ENCODE results near the gene HBEGF. TPM values are rescaled to one million over a fixed set of nuclear protein-coding genes. Genes with fewer than 3 reads are reported as not detected.

Gene HBEGF, protein sequence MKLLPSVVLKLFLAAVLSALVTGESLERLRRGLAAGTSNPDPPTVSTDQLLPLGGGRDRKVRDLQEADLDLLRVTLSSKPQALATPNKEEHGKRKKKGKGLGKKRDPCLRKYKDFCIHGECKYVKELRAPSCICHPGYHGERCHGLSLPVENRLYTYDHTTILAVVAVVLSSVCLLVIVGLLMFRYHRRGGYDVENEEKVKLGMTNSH
- 15.7 and 18.8 TPM in 2 replicates for polyA plus RNA-seq (2013)

DNA sequence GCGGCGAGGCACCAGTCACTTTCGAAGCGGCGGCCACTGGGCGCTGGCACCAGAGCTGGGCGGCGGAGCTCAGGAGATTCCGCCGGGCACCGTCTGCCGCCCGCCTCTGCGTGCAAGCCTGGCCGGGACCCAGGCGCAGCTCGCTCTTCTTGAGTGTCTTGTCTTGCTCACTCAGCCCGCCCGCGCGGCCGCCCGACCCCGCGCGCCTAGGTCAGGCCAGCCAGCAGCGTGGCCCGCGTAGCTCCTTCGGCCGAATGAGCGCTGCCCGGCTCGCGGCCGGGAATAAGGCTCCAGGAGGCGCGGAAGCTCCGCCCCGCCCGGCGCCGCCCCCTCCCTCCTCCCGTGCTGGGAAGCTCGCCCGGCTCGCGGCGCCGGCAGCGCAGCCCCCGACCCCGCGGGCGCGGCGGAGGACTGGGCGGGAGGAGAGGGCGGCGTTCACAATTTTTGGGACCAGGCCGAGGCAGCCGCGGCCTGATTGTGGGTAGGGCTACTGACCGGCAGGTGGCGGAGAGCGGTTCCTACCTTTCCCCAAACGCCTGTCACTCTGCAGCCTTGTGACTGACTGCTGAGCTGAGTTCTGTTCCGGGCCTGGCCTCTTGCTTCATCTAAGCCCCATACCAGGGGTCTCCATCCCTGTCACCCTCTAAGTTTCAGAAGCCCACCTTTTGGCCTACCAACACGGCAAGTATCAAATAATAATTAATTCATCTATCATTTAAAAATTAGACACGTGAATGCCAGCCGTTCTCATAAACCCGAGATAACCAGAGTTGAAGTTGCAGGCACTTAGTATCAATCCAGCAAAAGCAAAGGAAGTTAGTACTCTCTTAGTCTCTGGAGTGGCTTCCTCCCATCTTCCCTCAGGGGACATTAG, at the start of gene HBEGF:
Gene HBEGF (minus strand): TSS at position 256 of the 874 bp plus-strand sequence. CDS start 275 bp downstream, outside the sequence.
- Histone ChIP-seq H2AFZ (ENCODE audit: insufficient read depth, low read length, poor library complexity) (peak within 1 kb of the TSS; percentile 64), H3K9ac (ENCODE audit: low read length) (peak within 1 kb of the TSS; percentile 60), H3K4me2 (ENCODE audit: low read length) (peak within 1 kb of the TSS; percentile 91), H3K9me3 (ENCODE audit: insufficient read depth, low read depth, low read length) (no peaks in the 10 kb centered on the region), H3K18ac (ENCODE audit: low read length) (peak within 1 kb of the TSS; percentile 37), H2BK12ac (ENCODE audit: low read length) (peak within 1 kb of the TSS; percentile 27), H3K36me3 (ENCODE audit: control insufficient read depth in 1 of 2, insufficient read depth in 2 of 2, low read length in 2 of 2) (peaks cover 4 to 8% of the 10 kb centered on the region in 2 experiments), H4K8ac (ENCODE audit: low read depth, low read length) (peak within 1 kb of the TSS; percentile 62), H3K27me3 (ENCODE audit: insufficient read depth, low read length) (no peaks in the 10 kb centered on the region), H3K4me1 (ENCODE audit: control insufficient read depth in 1 of 2, insufficient read depth in 2 of 2, low read length in 2 of 2) (peaks cover 6 to 16% of the 10 kb centered on the region in 2 experiments), H3K23ac (ENCODE audit: low read length) (no peak within 1 kb of the TSS), H2AK5ac (ENCODE audit: low read length) (no peak within 1 kb of the TSS), H3K27ac (ENCODE audit: low read depth, low read length) (peak within 1 kb of the TSS; percentile 14), H3K4me3 (ENCODE audit: low read depth, low read length) (peak within 1 kb of the TSS; percentile 76), H2BK5ac (ENCODE audit: low read depth, low read length, poor library complexity) (no peak within 1 kb of the TSS), H3K79me1 (ENCODE audit: low read length) (peaks cover 5% of the 10 kb centered on the region), H3K4ac (ENCODE audit: low read depth, low read length) (peak within 1 kb of the TSS; percentile 10), H3K14ac (ENCODE audit: low read length) (peak within 1 kb of the TSS; percentile 65), H4K12ac (ENCODE audit: low read depth, low read length) (no peak within 1 kb of the TSS), H3K79me2 (ENCODE audit: control insufficient read depth, insufficient read depth, low read length, poor library complexity) (peaks cover 6% of the 10 kb centered on the region), H4K91ac (ENCODE audit: low read depth, low read length) (no peak within 1 kb of the TSS), H2BK120ac (ENCODE audit: insufficient read depth, low read length, poor library complexity) (no peak within 1 kb of the TSS)
- peak; percentile 76 to 87 for DNase-seq
- WGBS (ENCODE audit: extremely low coverage, insufficient coverage, insufficient read length), result no CpG with 5 or more reads among the region's 72 CpGs

DNA sequence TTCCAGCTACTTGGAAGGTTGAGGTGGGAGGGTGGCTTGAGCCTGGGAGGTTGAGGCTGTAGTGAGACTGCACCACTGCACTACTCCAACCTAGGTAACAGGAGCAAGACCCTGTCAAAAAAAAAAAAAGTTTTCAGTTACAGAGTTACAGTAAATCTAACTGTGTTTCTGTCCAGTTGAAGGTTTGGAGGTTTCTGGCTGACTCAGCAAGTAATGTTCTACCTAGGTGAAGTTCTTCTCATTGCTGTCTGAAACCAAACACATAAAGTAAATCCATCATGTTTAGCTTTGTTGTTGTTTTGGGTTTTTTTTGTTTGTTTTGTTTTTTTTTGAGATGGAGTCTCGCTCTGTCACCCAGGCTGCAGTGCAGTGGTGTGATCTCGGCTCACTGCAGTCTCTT, 47.3 kb upstream of the HBEGF start:
- Histone ChIP-seq H2AK5ac (ENCODE audit: low read length) (no peak overlapping the region), H3K18ac (ENCODE audit: low read length) (no peak overlapping the region), H3K9ac (ENCODE audit: low read length) (no peak overlapping the region), H2BK5ac (ENCODE audit: low read depth, low read length, poor library complexity) (no peak overlapping the region), H3K27ac (ENCODE audit: low read depth, low read length) (no peak overlapping the region), H3K79me1 (ENCODE audit: low read length) (no peaks in the 10 kb centered on the region), H2AFZ (ENCODE audit: insufficient read depth, low read length, poor library complexity) (no peak overlapping the region), H3K14ac (ENCODE audit: low read length) (no peak overlapping the region), H3K36me3 (ENCODE audit: control insufficient read depth in 1 of 2, insufficient read depth in 2 of 2, low read length in 2 of 2) (no peaks in the 10 kb centered on the region), H3K4me1 (ENCODE audit: control insufficient read depth in 1 of 2, insufficient read depth in 2 of 2, low read length in 2 of 2) (no peaks in the 10 kb centered on the region), H2BK12ac (ENCODE audit: low read length) (no peak overlapping the region), H3K4ac (ENCODE audit: low read depth, low read length) (no peak overlapping the region), H3K79me2 (ENCODE audit: control insufficient read depth, insufficient read depth, low read length, poor library complexity) (no peaks in the 10 kb centered on the region), H4K8ac (ENCODE audit: low read depth, low read length) (no peak overlapping the region), H3K27me3 (ENCODE audit: insufficient read depth, low read length) (no peaks in the 10 kb centered on the region), H4K91ac (ENCODE audit: low read depth, low read length) (no peak overlapping the region), H2BK120ac (ENCODE audit: insufficient read depth, low read length, poor library complexity) (no peak overlapping the region), H3K23ac (ENCODE audit: low read length) (no peak overlapping the region), H3K4me2 (ENCODE audit: low read length) (no peak overlapping the region), H3K9me3 (ENCODE audit: insufficient read depth, low read depth, low read length) (no peaks in the 10 kb centered on the region), H3K4me3 (ENCODE audit: low read depth, low read length) (no peak overlapping the region), H4K12ac (ENCODE audit: low read depth, low read length) (no peak overlapping the region)
- no CpG with 5 or more reads among the region's 2 CpGs for WGBS (ENCODE audit: extremely low coverage, insufficient coverage, insufficient read length)
- DNase-seq, result no peak

DNA sequence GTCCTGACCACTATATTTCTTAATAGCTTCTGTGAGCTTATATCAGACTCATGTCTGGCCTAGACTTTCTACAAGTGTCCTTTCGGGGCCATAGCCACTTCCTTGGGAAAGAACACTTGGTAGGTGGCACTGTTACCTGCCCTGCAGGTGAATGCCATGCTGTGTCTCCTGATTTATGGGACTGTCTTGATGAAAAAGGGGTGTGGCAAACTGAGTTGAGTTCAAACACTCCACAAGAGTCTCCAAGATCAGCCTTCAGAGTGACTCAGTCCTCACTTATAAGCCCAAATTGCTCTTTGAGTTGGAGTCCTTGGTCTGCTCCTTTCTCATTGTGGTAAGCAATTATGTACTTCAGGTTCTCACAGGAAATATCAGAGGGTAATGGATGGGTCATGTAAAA, 45.3 kb upstream of the HBEGF start:
- no peak overlapping the region for H3K23ac ChIP-seq (ENCODE audit: low read length)
- H3K9me3 ChIP-seq (ENCODE audit: insufficient read depth, low read depth, low read length), result no peaks in the 10 kb centered on the region
- H3K79me2 ChIP-seq (ENCODE audit: control insufficient read depth, insufficient read depth, low read length, poor library complexity), result no peaks in the 10 kb centered on the region
- no peaks in the 10 kb centered on the region for H3K79me1 ChIP-seq (ENCODE audit: low read length)
- no peak overlapping the region for H3K4me3 ChIP-seq (ENCODE audit: low read depth, low read length)
- no peak overlapping the region for H2BK12ac ChIP-seq (ENCODE audit: low read length)
- H3K9ac ChIP-seq (ENCODE audit: low read length), result no peak overlapping the region
- no peak overlapping the region for H3K4ac ChIP-seq (ENCODE audit: low read depth, low read length)
- H3K4me1 ChIP-seq (ENCODE audit: control insufficient read depth in 1 of 2, insufficient read depth in 2 of 2, low read length in 2 of 2), result no peaks in the 10 kb centered on the region
- WGBS (ENCODE audit: extremely low coverage, insufficient coverage, insufficient read length), result no CpG with 5 or more reads among the region's 1 CpG
- no peak overlapping the region for H3K14ac ChIP-seq (ENCODE audit: low read length)
- H2AFZ ChIP-seq (ENCODE audit: insufficient read depth, low read length, poor library complexity), result no peak overlapping the region
- no peaks in the 10 kb centered on the region for H3K27me3 ChIP-seq (ENCODE audit: insufficient read depth, low read length)
- no peak overlapping the region for H4K8ac ChIP-seq (ENCODE audit: low read depth, low read length)
- no peak overlapping the region for H2AK5ac ChIP-seq (ENCODE audit: low read length)
- H3K4me2 ChIP-seq (ENCODE audit: low read length), result no peak overlapping the region
- H4K91ac ChIP-seq (ENCODE audit: low read depth, low read length), result no peak overlapping the region
- no peak overlapping the region for H3K18ac ChIP-seq (ENCODE audit: low read length)
- no peaks in the 10 kb centered on the region for H3K36me3 ChIP-seq (ENCODE audit: control insufficient read depth in 1 of 2, insufficient read depth in 2 of 2, low read length in 2 of 2)
- no peak overlapping the region for H4K12ac ChIP-seq (ENCODE audit: low read depth, low read length)
- no peak for DNase-seq
- H2BK5ac ChIP-seq (ENCODE audit: low read depth, low read length, poor library complexity), result no peak overlapping the region
- no peak overlapping the region for H3K27ac ChIP-seq (ENCODE audit: low read depth, low read length)
- H2BK120ac ChIP-seq (ENCODE audit: insufficient read depth, low read length, poor library complexity), result no peak overlapping the region

DNA sequence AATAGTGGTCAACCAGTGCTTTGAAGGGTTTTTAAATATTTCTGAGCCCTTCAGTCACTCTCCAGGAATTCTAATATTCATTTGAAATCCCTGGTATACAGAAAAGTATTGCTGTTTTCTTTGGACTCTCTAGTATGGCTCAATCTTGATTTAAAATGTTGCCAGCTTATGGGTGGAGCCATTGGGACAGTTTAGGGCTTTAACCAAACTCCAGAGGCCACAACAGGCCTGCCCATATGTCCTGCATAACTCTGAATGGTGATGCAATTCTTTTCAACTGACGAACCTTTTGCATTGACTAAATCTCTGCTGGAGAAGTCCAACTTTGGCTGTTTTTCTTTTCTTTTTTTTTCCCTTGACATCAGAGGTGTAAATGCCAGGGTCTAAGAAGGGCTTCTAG, 44.9 kb upstream of the HBEGF start:
- H3K27ac ChIP-seq (ENCODE audit: low read depth, low read length), result no peak overlapping the region
- H2BK12ac ChIP-seq (ENCODE audit: low read length), result no peak overlapping the region
- no peak overlapping the region for H3K4me2 ChIP-seq (ENCODE audit: low read length)
- H3K14ac ChIP-seq (ENCODE audit: low read length), result no peak overlapping the region
- no peak overlapping the region for H2AFZ ChIP-seq (ENCODE audit: insufficient read depth, low read length, poor library complexity)
- no peak overlapping the region for H3K9ac ChIP-seq (ENCODE audit: low read length)
- H3K4ac ChIP-seq (ENCODE audit: low read depth, low read length), result no peak overlapping the region
- H3K4me1 ChIP-seq (ENCODE audit: control insufficient read depth in 1 of 2, insufficient read depth in 2 of 2, low read length in 2 of 2), result no peaks in the 10 kb centered on the region
- no peak overlapping the region for H3K18ac ChIP-seq (ENCODE audit: low read length)
- no peaks in the 10 kb centered on the region for H3K79me1 ChIP-seq (ENCODE audit: low read length)
- DNase-seq, result peak; percentile 66 to 93
- no peaks in the 10 kb centered on the region for H3K36me3 ChIP-seq (ENCODE audit: control insufficient read depth in 1 of 2, insufficient read depth in 2 of 2, low read length in 2 of 2)
- no peak overlapping the region for H4K8ac ChIP-seq (ENCODE audit: low read depth, low read length)
- H3K23ac ChIP-seq (ENCODE audit: low read length), result no peak overlapping the region
- H2BK5ac ChIP-seq (ENCODE audit: low read depth, low read length, poor library complexity), result no peak overlapping the region
- no CpG with 5 or more reads among the region's 1 CpG for WGBS (ENCODE audit: extremely low coverage, insufficient coverage, insufficient read length)
- H3K79me2 ChIP-seq (ENCODE audit: control insufficient read depth, insufficient read depth, low read length, poor library complexity), result no peaks in the 10 kb centered on the region
- no peaks in the 10 kb centered on the region for H3K27me3 ChIP-seq (ENCODE audit: insufficient read depth, low read length)
- H2AK5ac ChIP-seq (ENCODE audit: low read length), result no peak overlapping the region
- H4K12ac ChIP-seq (ENCODE audit: low read depth, low read length), result no peak overlapping the region
- H3K4me3 ChIP-seq (ENCODE audit: low read depth, low read length), result no peak overlapping the region
- no peak overlapping the region for H2BK120ac ChIP-seq (ENCODE audit: insufficient read depth, low read length, poor library complexity)
- no peak overlapping the region for H4K91ac ChIP-seq (ENCODE audit: low read depth, low read length)
- H3K9me3 ChIP-seq (ENCODE audit: insufficient read depth, low read depth, low read length), result no peaks in the 10 kb centered on the region

Data from trophoblast cell (in vitro differentiated cells and primary cell).